HepG2 (cell line): ENCODE measurements around the gene SLC13A2. TPM values are rescaled to one million over a fixed set of nuclear protein-coding genes. Genes with fewer than 3 reads are reported as not detected.

Experiments used
- ATAC-seq: fragments of 200-7000 bp; cut with Tn5 transposase; 3 replicates; pipeline ENCODE4 v1.9.1; 2020; ENCODE audit warnings: mild to moderate bottlenecking, moderate library complexity
- BruUV-seq: library from RNA; stranded (reverse); fragments of 400-500 nt; replicated peaks from 2 replicates; lab custom pipeline; 2021; lab: Mats Ljungman, UMichigan
- CTCF ChIA-PET: fragments of 300-600 bp; formaldehyde crosslinking; extraction: SDS; loops from one replicate; lab custom pipeline; 2021; ENCODE audit warnings: low total read pairs, inconsistent platforms, low intra/inter-chr PET ratio; lab: Yijun Ruan, JAX
- POLR2A ChIA-PET: fragments of 350-600 bp; sonication (Branson Sonifier 250); formaldehyde crosslinking; loops from one replicate; lab custom pipeline; 2020; ENCODE audit warnings: antibody characterized with exemption, inconsistent platforms; lab: Yijun Ruan, JAX
- DNase-seq: peaks from one replicate; pipeline ENCODE4 v3.0.0-alpha.2; 2015; ENCODE audit warnings: low spot score
- FAIRE-seq: peaks from 3 replicates; lab custom pipeline; 2011; peaks lifted over from hg19 to GRCh38; lab: Jason Lieb, UNC
- H2AFZ ChIP-seq: one replicate; pipeline ENCODE4 v1.6.1; 2011; ENCODE audit warnings: low read length, inconsistent platforms
- H3K27ac ChIP-seq: fragments of 300-600 bp; 3 replicates; pipeline ENCODE4 v1.8.0; 2011; ENCODE audit warnings: mixed run types, mild to moderate bottlenecking, mixed read lengths, low read length, inconsistent platforms; ENCODE audit not compliant: insufficient read depth; ENCODE audit errors: extremely low read length
- H3K27me3 ChIP-seq, 2 experiments: fragments of 200-600 bp in 1 of 2; 2 replicates in 1 of 2; 3 replicates in 1 of 2; pipeline versions ENCODE4 v1.6.0 to v1.8.0; 2011; ENCODE audit warnings: low read length in 2 of 2, mild to moderate bottlenecking in 2 of 2, moderate library complexity in 2 of 2, inconsistent platforms in 1 of 2; ENCODE audit not compliant: insufficient read depth in 2 of 2, control insufficient read depth in 1 of 2
- H3K36me3 ChIP-seq, 2 experiments: fragments of 200-600 bp in 1 of 2; replicated peaks in 1 of 2; 2 replicates in 1 of 2; 3 replicates in 1 of 2; pipeline versions ENCODE4 v1.5.1 to v1.8.0; 2011; ENCODE audit warnings: low read length in 2 of 2, inconsistent platforms in 1 of 2; ENCODE audit not compliant: insufficient read depth in 2 of 2, control insufficient read depth in 1 of 2
- H3K4me1 ChIP-seq: 2 replicates; pipeline ENCODE4 v1.5.1; 2012; ENCODE audit warnings: low read length, inconsistent platforms; ENCODE audit not compliant: insufficient read depth
- H3K4me2 ChIP-seq: 2 replicates; pipeline ENCODE4 v1.6.0; 2011; ENCODE audit warnings: low read depth, low read length, inconsistent platforms
- H3K4me3 ChIP-seq, 3 experiments: fragments of 200-600 bp in 1 of 3; sonication (generic), shearing (Covaris generic) in 1 of 3; replicated peaks in 1 of 3; 2 replicates each; pipeline ENCODE4 v1.5.1; 2011 to 2016; ENCODE audit warnings: low read length in 3 of 3, inconsistent platforms in 2 of 3, low read depth in 2 of 3, mild to moderate bottlenecking in 2 of 3, control low read depth in 1 of 3, mixed read lengths in 1 of 3; ENCODE audit not compliant: insufficient read depth in 1 of 3
- H3K79me2 ChIP-seq: one replicate; pipeline ENCODE4 v1.6.1; 2011; ENCODE audit warnings: low read length, inconsistent platforms; ENCODE audit not compliant: insufficient read depth
- H3K9ac ChIP-seq: 2 replicates; pipeline ENCODE4 v1.6.0; 2011; ENCODE audit warnings: mild to moderate bottlenecking, low read depth, low read length, inconsistent platforms; ENCODE audit not compliant: insufficient read depth
- H3K9me3 ChIP-seq: 2 replicates; pipeline ENCODE4 v1.5.1; 2012; ENCODE audit warnings: mild to moderate bottlenecking, low read length
- H4K20me1 ChIP-seq: 2 replicates; pipeline ENCODE4 v1.6.0; 2011; ENCODE audit warnings: inconsistent platforms, mild to moderate bottlenecking, low read length, moderate library complexity; ENCODE audit not compliant: insufficient read depth
- CTCF ChIP-seq: sonication (generic); formaldehyde crosslinking; IDR thresholded peaks from 2 replicates; pipeline ENCODE4 v1.5.0; 2020; ENCODE audit warnings: mild to moderate bottlenecking, missing genetic modification reagents, moderate library complexity
- FIP1L1 ChIP-seq: fragments of 200-400 bp; formaldehyde crosslinking; IDR thresholded peaks from 2 replicates; pipeline ENCODE4 v1.6.1; 2018; ENCODE audit warnings: low read depth, mild to moderate bottlenecking, low read length, moderate library complexity, borderline replicate concordance; ENCODE audit not compliant: insufficient read depth
- REL ChIP-seq: sonication (generic); formaldehyde crosslinking; conservative IDR thresholded peaks from 2 replicates; pipeline ENCODE4 v1.8.0; 2022; ENCODE audit warnings: mild to moderate bottlenecking, missing genetic modification reagents, moderate library complexity
- TIGD3 ChIP-seq: sonication (generic); formaldehyde crosslinking; IDR thresholded peaks from 2 replicates; pipeline ENCODE4 v1.5.1; 2020; ENCODE audit warnings: mild to moderate bottlenecking, missing genetic modification reagents, borderline replicate concordance
- ZNF629 ChIP-seq: sonication (generic); formaldehyde crosslinking; conservative IDR thresholded peaks from 2 replicates; pipeline ENCODE4 v1.5.0; 2020; ENCODE audit warnings: missing genetic modification reagents
- ZNF652 ChIP-seq: IDR thresholded peaks from 2 replicates; pipeline ENCODE4 v1.6.1; 2016; ENCODE audit warnings: low read depth, borderline replicate concordance
- WGBS: methylation state at CpG from one replicate; pipeline ENCODE4 v1.1.6; 2017; ENCODE audit warnings: low lambda C conversion rate; 5-methylcytosine and 5-hydroxymethylcytosine counted together
- in situ Hi-C: cut with HindIII; loops from 2 replicates; pipeline ENCODE4 v1.10.0; 2017; ENCODE audit warnings: low pct_unique_long_range_greater_than_20kb; ENCODE audit not compliant: extremely low pct_ligation_motif_present
- intact Hi-C: fragments of 100-400 bp; cut with micrococcal nuclease; formaldehyde crosslinking; loops from one replicate; pipeline ENCODE4 v1.10.0; 2022; ENCODE audit not compliant: unreplicated experiment
- polyA plus RNA-seq, 8 experiments: library from polyadenylated mRNA; depleted of rRNA in 3 of 8; stranded (reverse) in 7 of 8; unstranded in 1 of 8; fragments of >200 nt; fragmentation: Illumina TruSeq in 4 of 8; extraction: Trizol in 4 of 8; gene quantifications; 2 replicates each; pipeline versions ENCODE4 v1.2.1 to v1.2.3, GENCODE V29; 2011 to 2016; ENCODE audit warnings: low read depth in 4 of 8, missing spikeins in 1 of 8, mixed read lengths in 1 of 8; ENCODE audit not compliant: insufficient read depth in 1 of 8
- total RNA-seq, 5 experiments: library from RNA; depleted of rRNA; stranded (reverse); fragments of >200 nt; fragmentation: Illumina TruSeq; extraction: Trizol; gene quantifications; 2 replicates each; pipeline ENCODE4 v1.2.3, GENCODE V29; 2016; ENCODE audit warnings: low read depth in 1 of 5

The SLC13A2 gene
- total and polyA plus RNA-seq, 2 of the 13 experiments (the other 11 are each of a cell fraction or from before 2014, with no cell fraction given) = 0.07 TPM; not detected in 1

GRCh38 chr17:28491860-28492259 is 18.4 kb downstream of the SLC13A2 start:
- no peaks in the 10 kb centered on the region for H3K9me3 ChIP-seq
- FAIRE-seq (no peak), DNase-seq (no peak), ATAC-seq (no peak)
- POLR2A ChIA-PET = no interaction called here
- BruUV-seq = no TSS peak
- peaks cover 43% of the 10 kb centered on the region for H3K4me1 ChIP-seq
- H2AFZ ChIP-seq = no peak overlapping the region
- H3K27ac ChIP-seq = no peak overlapping the region
- no peak overlapping the region for H3K4me3 ChIP-seq
- no peaks in the 10 kb centered on the region for H3K36me3 ChIP-seq
- in situ Hi-C loops (loop anchor here (5.0 kb wide), 1 partner anchor 120 kb away; the partner anchor contains the start of gene RSKR), intact Hi-C loops (no loop called here)
- TF ChIP-seq REL (CRISPR knock-in tag) = 0 out of 2 replicates have a peak, but pooled peaks have one; percentile 28
- no peak for TF ChIP-seq FIP1L1
- TF ChIP-seq ZNF652 (CRISPR knock-in tag) = no peak
- peak; percentile 69 for TF ChIP-seq ZNF629
- peaks cover 0 to 6% of the 10 kb centered on the region in 2 experiments; a peak in 1 of 5 replicates for H3K27me3 ChIP-seq
- H4K20me1 ChIP-seq = no peaks in the 10 kb centered on the region; the same call in 1 of the 2 replicates
- H3K4me2 ChIP-seq = no peak overlapping the region
- CTCF ChIA-PET = no interaction called here
- H3K9ac ChIP-seq = no peak overlapping the region
- no peaks in the 10 kb centered on the region for H3K79me2 ChIP-seq
- 83% methylated on average over 3 of the region's 3 CpGs for WGBS

DNA sequence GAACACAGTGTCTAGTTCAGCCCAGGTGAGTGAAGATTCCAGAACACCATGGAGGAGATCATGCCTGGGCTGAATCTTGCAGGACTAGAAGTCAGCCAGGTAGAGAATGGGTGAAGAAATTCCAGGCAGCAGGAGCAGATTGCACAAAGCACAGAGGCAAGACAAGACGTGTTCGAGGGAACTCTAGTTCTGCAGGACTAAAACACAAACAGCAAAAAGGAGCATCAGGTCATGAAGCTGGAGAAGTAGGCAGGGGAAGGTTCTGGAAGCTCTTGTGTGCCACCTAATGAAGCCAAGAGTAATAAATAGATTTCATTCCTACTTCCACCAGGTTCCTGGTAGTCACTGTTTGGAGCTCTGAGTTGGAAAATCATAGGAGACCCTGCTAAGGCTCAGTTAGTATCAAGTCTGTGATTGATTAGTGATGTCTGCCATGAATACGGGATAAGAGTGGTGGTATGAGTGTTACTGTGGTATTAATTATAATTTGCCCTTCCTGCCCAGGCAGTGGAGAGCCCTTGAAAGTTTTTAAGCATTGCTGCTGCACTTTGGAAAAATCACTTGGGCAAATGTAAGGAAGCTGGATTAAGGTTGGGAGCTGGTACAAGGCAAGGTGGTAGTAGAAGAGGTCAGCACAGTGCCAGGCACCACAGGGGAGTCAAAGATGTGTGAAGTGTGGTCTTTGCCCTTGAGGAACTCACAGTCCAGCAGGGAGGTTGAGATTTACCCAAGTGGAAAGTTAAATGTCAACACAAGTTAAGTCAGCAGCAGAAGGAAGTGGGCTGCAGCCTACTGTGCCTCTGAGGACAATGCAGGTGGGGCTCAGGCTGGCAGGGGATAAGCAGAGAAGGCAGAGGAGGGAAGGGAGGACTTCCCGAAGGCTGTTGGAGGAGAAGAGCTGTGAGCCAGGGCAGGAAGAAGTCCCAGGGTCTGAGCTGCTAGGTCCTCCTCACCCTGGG is 19.2 kb downstream of the SLC13A2 start:
- ChIA-PET CTCF (interaction anchor here (0.5 to 1.0 kb wide), 2 partner anchors 48 to 136 kb away, joined by 3 read pairs; no protein-coding TSS in a partner anchor), POLR2A (no interaction called here)
- TF ChIP-seq TIGD3 (CRISPR knock-in tag) = no peak
- peak; percentile 3; the same call in 1 of the 2 replicates for TF ChIP-seq CTCF (CRISPR knock-in tag)

More for the DNA sequence above, 19.2 kb downstream of the SLC13A2 start:
- H3K36me3 ChIP-seq = no peaks in the 10 kb centered on the region
- H3K4me3 ChIP-seq = no peak overlapping the region
- no peak overlapping the region for H2AFZ ChIP-seq
- H3K9ac ChIP-seq = no peak overlapping the region
- WGBS = 14% methylated on average over 4 of the region's 4 CpGs
- no peaks in the 10 kb centered on the region for H3K9me3 ChIP-seq
- no peaks in the 10 kb centered on the region for H3K79me2 ChIP-seq
- no peaks in the 10 kb centered on the region; the same call in 1 of the 2 replicates for H4K20me1 ChIP-seq
- no TSS peak for BruUV-seq
- no peak overlapping the region for H3K27ac ChIP-seq
- intact Hi-C loops = no loop called here
- no peak for ATAC-seq
- H3K27me3 ChIP-seq = peaks cover 0 to 6% of the 10 kb centered on the region in 2 experiments; a peak in 1 of 5 replicates
- H3K4me1 ChIP-seq = peaks cover 35% of the 10 kb centered on the region
- in situ Hi-C loops = loop anchor here (5.0 kb wide), 1 partner anchor 120 kb away; the partner anchor contains the start of gene RSKR
- DNase-seq = no peak
- FAIRE-seq = no peak
- H3K4me2 ChIP-seq = no peak overlapping the region
